Activated CD8-positive, alpha-beta T cell treated with anti-CD3 and anti-CD28 coated beads for 36 hours (primary cell): ENCODE data around the gene RACK1. TPM values are rescaled to one million over a fixed set of nuclear protein-coding genes. Genes with fewer than 3 reads are reported as not detected.

Source experiments
- ATAC-seq: fragments of 200-7000 bp; cut with Tn5 transposase; one replicate; pipeline ENCODE4 v1.10.0; 2021; ENCODE audit warnings: mild to moderate bottlenecking, moderate library complexity
- CTCF ChIA-PET: fragments of 350-600 bp; sonication (Branson Sonifier 250); formaldehyde crosslinking; loops from one replicate; lab custom pipeline; 2021; ENCODE audit warnings: antibody characterized with exemption; lab: Charles Lee
- POLR2A ChIA-PET: fragments of 350-600 bp; sonication (Branson Sonifier 250); formaldehyde crosslinking; loops from one replicate; lab custom pipeline; 2021; ENCODE audit warnings: antibody characterized with exemption; lab: Charles Lee
- DNase-seq: peaks from one replicate; pipeline ENCODE4 v3.0.0-alpha.2; 2020
- H3K27ac Mint-ChIP-seq: one replicate; pipeline ENCODE4 v1.8.0; 2021; ENCODE audit warnings: mild to moderate bottlenecking, mixed read lengths
- H3K27me3 Mint-ChIP-seq: one replicate; pipeline ENCODE4 v1.8.0; 2021; ENCODE audit warnings: mixed read lengths
- H3K36me3 Mint-ChIP-seq: one replicate; pipeline ENCODE4 v1.8.0; 2021; ENCODE audit warnings: low read depth, mixed read lengths
- H3K4me1 Mint-ChIP-seq: one replicate; pipeline ENCODE4 v1.8.0; 2021; ENCODE audit warnings: low read depth, mixed read lengths
- H3K4me3 Mint-ChIP-seq: one replicate; pipeline ENCODE4 v1.8.0; 2021; ENCODE audit warnings: mild to moderate bottlenecking, moderate library complexity, mixed read lengths
- H3K9me3 Mint-ChIP-seq: one replicate; pipeline ENCODE4 v1.8.0; 2021; ENCODE audit warnings: mixed read lengths
- intact Hi-C: fragments of 100-400 bp; cut with micrococcal nuclease; formaldehyde crosslinking; loops from one replicate; pipeline ENCODE4 v1.10.0; 2022
- total RNA-seq, 2 experiments: library from RNA; stranded (reverse); gene quantifications; one replicate each; pipeline ENCODE4 v1.2.3, GENCODE V29; 2021
- TF ChIP-seq, protein P1 (sequence below): fragments of 200-600 bp; IDR thresholded peaks from one replicate; pipeline ENCODE4 v1.8.0; 2022; ENCODE audit warnings: antibody characterized with exemption, mild to moderate bottlenecking

The RACK1 gene
- total RNA-seq, 2 experiments from 2014 or later: 2,759 to 2,801 TPM

DNA sequence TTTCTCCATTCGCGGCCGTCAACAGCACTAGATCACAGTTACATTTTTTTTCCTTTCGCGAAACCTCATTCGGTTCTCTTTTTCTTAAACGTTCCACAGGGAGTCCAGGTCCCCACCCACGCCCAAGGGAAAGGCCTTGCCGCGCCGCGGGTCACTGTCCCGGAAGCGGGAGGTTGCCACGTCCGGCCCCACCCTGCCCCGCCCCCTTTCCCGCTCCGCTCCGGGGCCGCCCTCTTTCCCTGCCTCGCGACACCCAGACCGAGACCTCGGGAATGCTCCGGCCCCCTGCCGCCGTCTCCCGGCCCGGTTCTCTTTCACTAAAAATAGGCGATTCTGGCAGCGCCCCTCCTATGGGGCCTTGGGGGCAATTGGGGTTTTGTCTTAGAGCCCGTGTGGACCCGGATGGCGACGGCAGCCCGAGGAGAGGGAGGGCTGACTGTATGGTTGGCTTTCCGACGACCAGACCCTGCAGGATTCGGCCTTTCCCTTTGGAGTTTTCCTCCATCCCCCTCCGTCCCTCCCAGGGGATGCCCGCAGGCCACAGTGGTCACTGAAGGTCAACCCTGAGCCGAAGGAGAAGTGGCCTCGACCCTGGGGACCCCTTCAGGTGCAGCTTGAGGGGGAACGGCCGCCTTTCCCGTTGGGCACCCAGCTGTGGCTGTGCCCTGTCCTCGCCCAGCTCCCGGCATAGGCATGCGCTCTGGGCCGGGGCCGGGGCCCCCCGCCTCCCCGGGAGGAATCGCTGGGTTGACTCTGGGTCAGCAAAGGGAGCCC is 2.8 kb upstream of the RACK1 start:
- ATAC-seq (peak; percentile 35), DNase-seq (peak; percentile 83)
- no peaks in the 10 kb centered on the region for H3K9me3 Mint-ChIP-seq
- peaks cover 52% of the 10 kb centered on the region for H3K4me1 Mint-ChIP-seq
- intact Hi-C loops: no loop called here
- TF ChIP-seq, protein P1, sequence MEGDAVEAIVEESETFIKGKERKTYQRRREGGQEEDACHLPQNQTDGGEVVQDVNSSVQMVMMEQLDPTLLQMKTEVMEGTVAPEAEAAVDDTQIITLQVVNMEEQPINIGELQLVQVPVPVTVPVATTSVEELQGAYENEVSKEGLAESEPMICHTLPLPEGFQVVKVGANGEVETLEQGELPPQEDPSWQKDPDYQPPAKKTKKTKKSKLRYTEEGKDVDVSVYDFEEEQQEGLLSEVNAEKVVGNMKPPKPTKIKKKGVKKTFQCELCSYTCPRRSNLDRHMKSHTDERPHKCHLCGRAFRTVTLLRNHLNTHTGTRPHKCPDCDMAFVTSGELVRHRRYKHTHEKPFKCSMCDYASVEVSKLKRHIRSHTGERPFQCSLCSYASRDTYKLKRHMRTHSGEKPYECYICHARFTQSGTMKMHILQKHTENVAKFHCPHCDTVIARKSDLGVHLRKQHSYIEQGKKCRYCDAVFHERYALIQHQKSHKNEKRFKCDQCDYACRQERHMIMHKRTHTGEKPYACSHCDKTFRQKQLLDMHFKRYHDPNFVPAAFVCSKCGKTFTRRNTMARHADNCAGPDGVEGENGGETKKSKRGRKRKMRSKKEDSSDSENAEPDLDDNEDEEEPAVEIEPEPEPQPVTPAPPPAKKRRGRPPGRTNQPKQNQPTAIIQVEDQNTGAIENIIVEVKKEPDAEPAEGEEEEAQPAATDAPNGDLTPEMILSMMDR: no peak
- H3K27ac Mint-ChIP-seq: peak overlapping the region; percentile 99
- ChIA-PET POLR2A (interaction anchor here (1.1 to 35.9 kb wide), 7 partner anchors 9 to 48 kb away, joined by 3 to 746 read pairs (median 11); partner anchors contain the start of genes RACK1, TRIM41 and TRIM52), CTCF (interaction anchor here (1.0 to 2.3 kb wide), 3 partner anchors 9 to 38 kb away, joined by 3 to 10 read pairs (median 6); partner anchors contain the start of gene TRIM52)
- peaks cover 50% of the 10 kb centered on the region for H3K36me3 Mint-ChIP-seq
- no peaks in the 10 kb centered on the region for H3K27me3 Mint-ChIP-seq
- peak overlapping the region; percentile 95 for H3K4me3 Mint-ChIP-seq

DNA sequence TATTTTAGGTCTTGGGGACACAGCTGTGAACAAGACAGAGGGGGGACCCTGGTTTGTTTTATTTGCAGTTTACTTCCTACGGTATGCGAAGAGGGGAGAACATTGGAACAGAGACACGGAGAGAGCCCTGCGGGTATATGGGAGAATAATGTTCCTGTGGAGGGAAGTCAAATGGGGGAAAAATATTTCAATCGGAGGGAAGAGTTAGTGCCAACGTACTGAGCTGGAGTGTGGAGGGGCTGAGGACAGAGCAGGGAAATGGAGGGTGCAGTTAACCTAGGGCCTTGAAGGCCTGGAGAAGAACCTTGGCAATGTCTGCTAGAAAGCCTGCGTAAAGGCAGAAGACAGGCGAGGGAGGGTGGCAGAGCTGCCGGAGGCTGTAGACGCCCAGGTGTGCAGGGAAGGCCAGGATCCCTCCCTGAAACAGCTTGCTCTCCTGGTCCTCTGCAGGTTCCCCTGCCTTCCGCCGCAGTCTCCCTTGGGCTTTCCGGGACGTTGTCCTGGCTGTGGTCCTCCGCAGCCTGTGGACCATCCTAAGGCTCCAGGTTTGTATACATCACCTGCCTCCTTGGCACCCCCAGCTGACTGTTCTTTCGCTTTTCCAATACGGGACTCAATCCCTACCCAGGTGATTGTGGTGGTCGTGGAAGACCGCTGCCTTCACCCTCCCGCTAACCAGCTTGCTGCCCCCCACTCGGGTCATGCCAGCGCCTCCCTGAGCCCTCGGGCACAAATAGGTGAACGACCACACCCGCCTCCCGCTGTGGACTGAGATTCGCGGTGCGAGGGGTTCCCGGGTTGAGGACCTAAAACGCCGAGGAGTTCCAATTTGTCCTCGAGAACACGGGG is 1.9 kb upstream of the RACK1 start:
- intact Hi-C loops: no loop called here

DNA sequence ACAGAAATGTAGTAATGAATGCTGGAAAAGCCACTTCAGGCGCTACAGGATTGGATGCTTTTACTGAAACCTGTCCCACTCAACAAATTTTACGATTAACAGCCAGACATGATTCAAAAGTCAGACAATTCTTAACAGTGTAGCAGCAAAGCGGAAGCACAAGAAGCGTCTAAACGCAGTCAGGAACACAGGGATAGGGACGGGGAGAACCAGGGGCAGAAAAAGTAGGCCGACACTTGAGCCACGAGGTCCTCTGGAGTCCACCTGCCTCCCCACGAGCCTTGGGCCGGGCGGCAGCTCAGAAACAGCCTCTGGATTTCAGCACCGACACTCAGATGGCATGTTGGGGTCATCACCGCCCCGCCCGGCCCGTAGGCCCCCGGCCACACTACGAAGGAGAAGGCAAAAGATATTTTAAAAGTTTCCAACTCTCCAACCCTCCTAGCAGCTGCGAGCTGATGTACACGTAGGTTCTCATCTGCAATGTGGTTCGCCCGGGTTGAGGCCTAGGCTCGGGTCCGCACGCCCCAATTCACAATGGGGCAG is 615 bp downstream of the RACK1 start:
- Mint-ChIP-seq H3K36me3 (peaks cover 69% of the 10 kb centered on the region), H3K4me1 (peaks cover 41% of the 10 kb centered on the region), H3K27ac (peak overlapping the region; percentile 100), H3K4me3 (peak overlapping the region; percentile 99), H3K27me3 (no peaks in the 10 kb centered on the region), H3K9me3 (no peaks in the 10 kb centered on the region)
- ChIA-PET CTCF (interaction anchor here (0.8 kb wide), 1 partner anchor 80 kb away, joined by 3 read pairs; no protein-coding TSS in a partner anchor), POLR2A (interaction anchor here (1.2 to 35.9 kb wide), 7 partner anchors 6 to 432 kb away, joined by 3 to 746 read pairs (median 34); partner anchors contain the start of genes RACK1, TRIM41 and TRIM52)
- DNase-seq: no peak
- ATAC-seq: no peak
- TF ChIP-seq, protein P1: no peak
- intact Hi-C loops: loop anchor here (2.0 kb wide), 1 partner anchor 18 kb away; no protein-coding TSS in a partner anchor

More for the DNA sequence above, 1.9 kb upstream of the RACK1 start:
- Mint-ChIP-seq H3K27ac (peak overlapping the region; percentile 99), H3K36me3 (peaks cover 54% of the 10 kb centered on the region), H3K27me3 (no peaks in the 10 kb centered on the region), H3K4me3 (peak overlapping the region; percentile 95), H3K9me3 (no peaks in the 10 kb centered on the region), H3K4me1 (peaks cover 48% of the 10 kb centered on the region)
- TF ChIP-seq, protein P1: no peak
- ATAC-seq (peak; percentile 2), DNase-seq (no peak)
- ChIA-PET CTCF (interaction anchor here (1.0 to 2.3 kb wide), 3 partner anchors 10 to 38 kb away, joined by 3 to 10 read pairs (median 6); partner anchors contain the start of gene TRIM52), POLR2A (interaction anchor here (1.0 to 35.9 kb wide), 10 partner anchors 9 to 57 kb away, joined by 3 to 746 read pairs (median 6); partner anchors contain the start of genes RACK1, TRIM41 and TRIM52)

DNA sequence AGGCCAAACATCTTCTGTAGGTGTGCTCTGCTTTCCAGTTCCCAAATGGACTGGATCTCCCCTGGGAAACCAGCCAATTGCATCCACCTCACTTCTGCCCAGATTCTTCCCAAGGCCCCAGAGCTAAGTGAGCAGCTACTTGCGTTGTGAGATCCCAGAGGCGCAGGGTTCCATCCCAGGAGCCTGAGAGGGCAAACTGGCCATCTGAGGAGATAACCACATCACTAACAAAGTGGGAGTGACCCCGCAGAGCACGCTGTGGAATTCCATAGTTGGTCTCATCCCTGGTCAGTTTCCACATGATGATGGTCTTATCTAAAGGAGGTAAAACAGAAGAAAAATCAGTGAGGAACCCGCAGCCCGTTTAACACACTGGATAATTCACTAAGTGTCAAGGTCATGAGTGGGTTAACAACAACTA is 1.7 kb downstream of the RACK1 start:
- Mint-ChIP-seq H3K27ac (peak overlapping the region; percentile 100), H3K27me3 (no peaks in the 10 kb centered on the region), H3K4me1 (peaks cover 44% of the 10 kb centered on the region), H3K4me3 (peak overlapping the region; percentile 99), H3K36me3 (peaks cover 71% of the 10 kb centered on the region), H3K9me3 (no peaks in the 10 kb centered on the region)
- ATAC-seq (no peak), DNase-seq (no peak)
- ChIA-PET CTCF (interaction anchor here (0.8 kb wide), 1 partner anchor 79 kb away, joined by 3 read pairs; no protein-coding TSS in a partner anchor), POLR2A (interaction anchor here (0.6 to 35.9 kb wide), 8 partner anchors 7 to 431 kb away, joined by 3 to 746 read pairs (median 24); partner anchors contain the start of genes RACK1, TRIM41 and TRIM52)
- intact Hi-C loops: loop anchor here (2.0 kb wide), 1 partner anchor 17 kb away; no protein-coding TSS in a partner anchor
- TF ChIP-seq, protein P1: no peak
